DND-41 (cell line): ENCODE data around the gene LANCL3.

Experiments
- ATAC-seq: fragments of 200-7000 bp; cut with Tn5 transposase; 3 replicates; pipeline ENCODE4 v1.9.1; 2021; ENCODE audit warnings: low read depth; ENCODE audit not compliant: insufficient read depth
- DNase-seq: peaks from one replicate; pipeline ENCODE4 v3.0.0-alpha.2; 2020
- H2AFZ ChIP-seq: 2 replicates; pipeline ENCODE4 v1.6.0; 2012; ENCODE audit warnings: low read depth, low read length
- H3K27ac ChIP-seq: 2 replicates; pipeline ENCODE4 v1.5.1; 2012; ENCODE audit warnings: low read length, inconsistent platforms
- H3K27me3 ChIP-seq: fragments of 200-600 bp; sonication (generic); 2 replicates; pipeline ENCODE4 v1.6.0; 2012; ENCODE audit warnings: low read length, mild to moderate bottlenecking, inconsistent platforms; ENCODE audit not compliant: insufficient read depth, poor library complexity
- H3K36me3 ChIP-seq: 2 replicates; pipeline ENCODE4 v1.5.1; 2012; ENCODE audit warnings: low read length, inconsistent platforms; ENCODE audit not compliant: insufficient read depth
- H3K4me1 ChIP-seq: 2 replicates; pipeline ENCODE4 v1.5.1; 2012; ENCODE audit warnings: mild to moderate bottlenecking, low read length; ENCODE audit not compliant: insufficient read depth
- H3K4me2 ChIP-seq: 2 replicates; pipeline ENCODE4 v1.6.0; 2012; ENCODE audit warnings: mild to moderate bottlenecking, moderate library complexity, low read length, inconsistent platforms; ENCODE audit not compliant: insufficient read depth
- H3K4me3 ChIP-seq, 2 experiments: fragments of 200-600 bp in 1 of 2; shearing (Covaris generic) in 1 of 2; 2 replicates each; pipeline ENCODE4 v1.5.1; 2012 to 2016; ENCODE audit warnings: inconsistent platforms in 2 of 2, low read length in 2 of 2, mild to moderate bottlenecking in 2 of 2, low read depth in 1 of 2, moderate library complexity in 1 of 2
- H3K79me2 ChIP-seq: 2 replicates; pipeline ENCODE4 v1.6.0; 2012; ENCODE audit warnings: low read length, inconsistent platforms; ENCODE audit not compliant: insufficient read depth
- H3K9ac ChIP-seq: 2 replicates; pipeline ENCODE4 v1.6.0; 2012; ENCODE audit warnings: low read depth, mild to moderate bottlenecking, inconsistent platforms, low read length, moderate library complexity
- H3K9me3 ChIP-seq: 2 replicates; pipeline ENCODE4 v1.5.1; 2012; ENCODE audit warnings: low read length, moderate library complexity, mild to moderate bottlenecking, inconsistent platforms; ENCODE audit not compliant: insufficient read depth, severe bottlenecking
- H4K20me1 ChIP-seq: 2 replicates; pipeline ENCODE4 v1.6.0; 2012; ENCODE audit warnings: low read length; ENCODE audit not compliant: insufficient read depth
- CTCF ChIP-seq: IDR thresholded peaks from 2 replicates; pipeline ENCODE4 v1.5.1; 2012; ENCODE audit warnings: borderline replicate concordance, low read length, moderate library complexity, mild to moderate bottlenecking; ENCODE audit not compliant: poor library complexity, severe bottlenecking; ENCODE audit errors: extremely low read depth
- EZH2 ChIP-seq: IDR thresholded peaks from 3 replicates; pipeline ENCODE4 v1.6.1; 2012; ENCODE audit warnings: borderline replicate concordance, low read depth, mild to moderate bottlenecking, moderate library complexity, low read length, inconsistent platforms; ENCODE audit not compliant: severe bottlenecking

Gene LANCL3

GRCh38 chrX:37594755-37595382, 23.4 kb downstream of the LANCL3 start:
- no peaks in the 10 kb centered on the region for H4K20me1 ChIP-seq
- no peak overlapping the region for H3K4me2 ChIP-seq
- H2AFZ ChIP-seq, result no peak overlapping the region
- H3K27me3 ChIP-seq, result no peaks in the 10 kb centered on the region
- H3K4me3 ChIP-seq, result no peak overlapping the region
- no peaks in the 10 kb centered on the region for H3K79me2 ChIP-seq
- H3K36me3 ChIP-seq, result no peaks in the 10 kb centered on the region
- DNase-seq (no peak), ATAC-seq (no peak)
- no peak overlapping the region for H3K9ac ChIP-seq
- no peaks in the 10 kb centered on the region for H3K4me1 ChIP-seq
- H3K9me3 ChIP-seq, result no peaks in the 10 kb centered on the region
- no peak for TF ChIP-seq EZH2
- TF ChIP-seq CTCF, result no peak
- no peak overlapping the region for H3K27ac ChIP-seq

GRCh38 chrX:37599729-37600128, 28.3 kb downstream of the LANCL3 start:
- DNase-seq, result no peak
- no peaks in the 10 kb centered on the region for H3K9me3 ChIP-seq

GRCh38 chrX:37603938-37604409, 32.5 kb downstream of the LANCL3 start:
- no peak overlapping the region for H3K9ac ChIP-seq
- H3K9me3 ChIP-seq, result no peaks in the 10 kb centered on the region
- no peak overlapping the region for H2AFZ ChIP-seq
- ATAC-seq (no peak), DNase-seq (no peak)
- H3K27ac ChIP-seq, result no peak overlapping the region
- H3K27me3 ChIP-seq, result no peaks in the 10 kb centered on the region
- H3K4me1 ChIP-seq, result no peaks in the 10 kb centered on the region
- no peaks in the 10 kb centered on the region for H3K79me2 ChIP-seq
- H3K4me2 ChIP-seq, result no peak overlapping the region
- no peaks in the 10 kb centered on the region for H3K36me3 ChIP-seq
- no peaks in the 10 kb centered on the region for H4K20me1 ChIP-seq
- no peak for TF ChIP-seq EZH2
- no peak for TF ChIP-seq CTCF
- no peak overlapping the region for H3K4me3 ChIP-seq

More at GRCh38 chrX:37599729-37600128, 28.3 kb downstream of the LANCL3 start:
- H3K9ac ChIP-seq, result no peak overlapping the region
- H3K4me2 ChIP-seq, result no peak overlapping the region
- H2AFZ ChIP-seq, result no peak overlapping the region
- no peaks in the 10 kb centered on the region for H3K79me2 ChIP-seq
- ATAC-seq, result no peak
- no peaks in the 10 kb centered on the region for H4K20me1 ChIP-seq
- no peak overlapping the region for H3K4me3 ChIP-seq
- H3K27me3 ChIP-seq, result no peaks in the 10 kb centered on the region
- no peaks in the 10 kb centered on the region for H3K36me3 ChIP-seq
- no peak overlapping the region for H3K27ac ChIP-seq
- TF ChIP-seq EZH2, result no peak
- no peaks in the 10 kb centered on the region for H3K4me1 ChIP-seq

GRCh38 chrX:37607243-37607642, 35.8 kb downstream of the LANCL3 start:
- ATAC-seq (no peak), DNase-seq (no peak)
- Histone ChIP-seq H3K36me3 (no peaks in the 10 kb centered on the region), H3K27ac (no peak overlapping the region), H3K27me3 (no peaks in the 10 kb centered on the region), H3K9ac (no peak overlapping the region), H3K4me2 (no peak overlapping the region), H3K4me1 (no peaks in the 10 kb centered on the region), H2AFZ (no peak overlapping the region), H3K4me3 (no peak overlapping the region), H3K9me3 (no peaks in the 10 kb centered on the region), H3K79me2 (no peaks in the 10 kb centered on the region), H4K20me1 (no peaks in the 10 kb centered on the region)
- TF ChIP-seq CTCF, result no peak
- TF ChIP-seq EZH2, result no peak
